Liver (tissue), 9 donors: ENCODE measurements around the gene IQSEC3. TPM values are rescaled to one million over a fixed set of nuclear protein-coding genes. Genes with fewer than 3 reads are reported as not detected.

ENCODE experiments used
- DNase-seq: peaks from one replicate; pipeline ENCODE4 v3.0.0-alpha.2; 2017; ENCODE audit warnings: low spot score
- H3K27ac ChIP-seq, 2 donors: one replicate each; pipeline ENCODE4 v1.7.0; 2013; ENCODE audit warnings: inconsistent platforms in 2 of 2, low read length in 2 of 2, control low read depth in 1 of 2, low read depth in 1 of 2, mild to moderate bottlenecking in 1 of 2
- H3K27me3 ChIP-seq, 4 donors: one replicate each; pipeline versions ENCODE4 v1.6.1 to v1.7.0; 2013; ENCODE audit warnings: low read length in 3 of 4, inconsistent platforms in 1 of 4, mild to moderate bottlenecking in 1 of 4, moderate library complexity in 1 of 4; ENCODE audit not compliant: control insufficient read depth in 4 of 4, insufficient read depth in 4 of 4
- H3K36me3 ChIP-seq, 4 donors: one replicate each; pipeline versions ENCODE4 v1.6.1 to v1.7.0; 2013; ENCODE audit warnings: low read length in 3 of 4, mild to moderate bottlenecking in 3 of 4, low read depth in 1 of 4, moderate library complexity in 1 of 4; ENCODE audit not compliant: control insufficient read depth in 4 of 4, insufficient read depth in 3 of 4
- H3K4me1 ChIP-seq, 4 donors: one replicate each; pipeline versions ENCODE4 v1.6.1 to v1.7.0; 2013; ENCODE audit warnings: low read length in 3 of 4, mild to moderate bottlenecking in 3 of 4, moderate library complexity in 1 of 4; ENCODE audit not compliant: control insufficient read depth in 4 of 4, insufficient read depth in 4 of 4
- H3K4me3 ChIP-seq, 3 donors: one replicate each; pipeline versions ENCODE4 v1.6.1 to v1.7.0; 2013; ENCODE audit warnings: low read length in 3 of 3, control low read depth in 1 of 3, low read depth in 1 of 3, mild to moderate bottlenecking in 1 of 3
- H3K9ac ChIP-seq, 2 donors: one replicate each; pipeline ENCODE4 v1.7.0; 2013; ENCODE audit warnings: low read length in 2 of 2, mild to moderate bottlenecking in 2 of 2, moderate library complexity in 2 of 2, control low read depth in 1 of 2, low read depth in 1 of 2
- H3K9me3 ChIP-seq, 4 donors: one replicate each; pipeline versions ENCODE4 v1.6.1 to v1.7.0; 2013; ENCODE audit warnings: low read length in 3 of 4; ENCODE audit not compliant: control insufficient read depth in 4 of 4
- EGR1 ChIP-seq, 2 donors: IDR thresholded peaks; 2 replicates each; pipeline ENCODE4 v1.6.1; 2016 to 2018; ENCODE audit warnings: antibody characterized with exemption in 2 of 2, low read depth in 2 of 2
- FOXA1 ChIP-seq: IDR thresholded peaks from 2 replicates; pipeline ENCODE4 v1.6.1; 2016; ENCODE audit warnings: antibody characterized with exemption
- FOXA2 ChIP-seq: IDR thresholded peaks from 2 replicates; pipeline ENCODE4 v1.6.1; 2016; ENCODE audit warnings: antibody characterized with exemption
- GABPA ChIP-seq, 2 donors: IDR thresholded peaks in 1 of 2; conservative IDR thresholded peaks in 1 of 2; 2 replicates each; pipeline ENCODE4 v1.6.1; 2016; ENCODE audit warnings: antibody characterized with exemption in 2 of 2, mild to moderate bottlenecking in 1 of 2, moderate library complexity in 1 of 2
- HNF4A ChIP-seq, 2 donors: conservative IDR thresholded peaks; 2 replicates each; pipeline ENCODE4 v1.6.1; 2016; ENCODE audit warnings: antibody characterized with exemption in 2 of 2, mild to moderate bottlenecking in 2 of 2
- HNF4G ChIP-seq: IDR thresholded peaks from 2 replicates; pipeline ENCODE4 v1.6.1; 2016; ENCODE audit warnings: antibody characterized with exemption
- JUND ChIP-seq, 2 donors: IDR thresholded peaks; 2 replicates each; pipeline ENCODE4 v1.6.1; 2016; ENCODE audit warnings: antibody characterized with exemption in 2 of 2
- NR2F2 ChIP-seq: IDR thresholded peaks from 2 replicates; pipeline ENCODE4 v1.6.1; 2016; ENCODE audit warnings: antibody characterized with exemption
- RAD21 ChIP-seq, 2 donors: IDR thresholded peaks; 2 replicates each; pipeline ENCODE4 v1.6.1; 2016; ENCODE audit warnings: antibody characterized with exemption in 2 of 2, mild to moderate bottlenecking in 2 of 2
- RXRA ChIP-seq, 2 donors: IDR thresholded peaks; 2 replicates each; pipeline ENCODE4 v1.6.1; 2017 to 2018; ENCODE audit warnings: antibody characterized with exemption in 2 of 2, mild to moderate bottlenecking in 1 of 2
- SP1 ChIP-seq: IDR thresholded peaks from 2 replicates; pipeline ENCODE4 v1.6.1; 2018; ENCODE audit warnings: antibody characterized with exemption, mild to moderate bottlenecking
- TAF1 ChIP-seq: conservative IDR thresholded peaks from 2 replicates; pipeline ENCODE4 v1.6.1; 2016; ENCODE audit warnings: antibody characterized with exemption, mild to moderate bottlenecking
- YY1 ChIP-seq: IDR thresholded peaks from 2 replicates; pipeline ENCODE4 v1.6.1; 2016; ENCODE audit warnings: antibody characterized with exemption, mild to moderate bottlenecking
- WGBS: extraction: QIAGEN DNeasy Blood & Tissue Kit; methylation state at CpG from one replicate; pipeline ENCODE4 v1.1.7; 2013; 5-methylcytosine and 5-hydroxymethylcytosine counted together
- polyA plus RNA-seq, 2 donors: library from polyadenylated mRNA; stranded (reverse) in 1 of 2; unstranded in 1 of 2; fragments of 200-250 nt in 1 of 2; fragments of >200 nt in 1 of 2; fragmentation: Nextera tagmentation in 1 of 2; extraction: Ambion mirVana in 1 of 2; gene quantifications; one replicate each; pipeline versions ENCODE4 v1.2.1 to v1.2.3, GENCODE V29; 2013 to 2015
- total RNA-seq, 2 donors: library from RNA; depleted of rRNA; stranded (reverse); fragments of >200 nt; gene quantifications; one replicate each; pipeline ENCODE4 v1.2.3, GENCODE V29; 2014
- TF ChIP-seq, protein P1 (sequence below): IDR thresholded peaks from 2 replicates; pipeline ENCODE4 v1.6.1; 2016; ENCODE audit warnings: antibody characterized with exemption
- TF ChIP-seq, protein P2 (sequence below): fragments of 150-350 bp; IDR thresholded peaks from 2 replicates; pipeline ENCODE4 v1.5.1; 2017; ENCODE audit warnings: improper control_type of control experiment, low read depth, low read length; ENCODE audit not compliant: missing input control
- TF ChIP-seq, protein P3 (sequence below): IDR thresholded peaks from 2 replicates; pipeline ENCODE4 v1.6.1; 2016; ENCODE audit warnings: antibody characterized with exemption
- TF ChIP-seq, protein P4 (sequence below): IDR thresholded peaks from 2 replicates; pipeline ENCODE4 v1.6.1; 2016; ENCODE audit warnings: antibody characterized with exemption
- TF ChIP-seq, protein P5 (sequence below): IDR thresholded peaks from 2 replicates; pipeline ENCODE4 v1.6.1; 2016; ENCODE audit warnings: antibody characterized with exemption, mild to moderate bottlenecking
- donor health status: healthy.
- donor health status: healthy.
- donor health status: healthy.
- donor health status: healthy.
- donor health status: healthy.

Gene IQSEC3
- total and polyA plus RNA-seq, 4 donors = under 0.01 to 0.79 (median 0.48) TPM

DNA sequence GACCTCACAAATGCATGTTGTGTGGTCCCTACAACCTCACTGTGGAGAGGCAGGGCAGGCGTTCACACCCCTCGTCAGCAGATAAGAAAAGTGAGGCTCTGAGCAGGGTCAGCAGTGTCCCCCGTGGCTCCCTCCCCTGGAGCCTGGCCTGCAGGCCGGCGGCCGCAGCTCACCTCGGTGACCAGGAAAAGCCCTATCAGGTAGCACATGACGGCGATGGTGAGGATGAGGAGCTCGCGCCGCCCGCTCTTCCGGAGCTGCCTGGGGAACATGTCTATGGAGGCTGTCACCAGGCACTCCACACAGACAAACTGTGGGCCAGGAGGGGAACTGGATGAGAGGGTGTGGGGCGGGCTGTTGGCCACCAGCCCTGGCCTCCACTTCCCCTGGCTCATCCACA, 129.4 kb downstream of the IQSEC3 start:
- TF ChIP-seq EGR1 (IDR thresholded peaks at IDR 0.05; ENCODE audit: low read depth in 2 of 2) (no peak), NR2F2 (no peak), HNF4G (no peak), RXRA (IDR thresholded peaks at IDR 0.05) (no peak), TAF1 (no peak), JUND (IDR thresholded peaks at IDR 0.05) (no peak), FOXA1 (no peak), GABPA (IDR thresholded peaks at IDR 0.05 in 1 of 2, conservative IDR thresholded peaks at IDR 0.05 in 1 of 2) (no peak), HNF4A (conservative IDR thresholded peaks at IDR 0.05) (no peak)
- TF ChIP-seq, protein P1, sequence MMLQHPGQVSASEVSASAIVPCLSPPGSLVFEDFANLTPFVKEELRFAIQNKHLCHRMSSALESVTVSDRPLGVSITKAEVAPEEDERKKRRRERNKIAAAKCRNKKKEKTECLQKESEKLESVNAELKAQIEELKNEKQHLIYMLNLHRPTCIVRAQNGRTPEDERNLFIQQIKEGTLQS = no peak
- TF ChIP-seq, protein P2, sequence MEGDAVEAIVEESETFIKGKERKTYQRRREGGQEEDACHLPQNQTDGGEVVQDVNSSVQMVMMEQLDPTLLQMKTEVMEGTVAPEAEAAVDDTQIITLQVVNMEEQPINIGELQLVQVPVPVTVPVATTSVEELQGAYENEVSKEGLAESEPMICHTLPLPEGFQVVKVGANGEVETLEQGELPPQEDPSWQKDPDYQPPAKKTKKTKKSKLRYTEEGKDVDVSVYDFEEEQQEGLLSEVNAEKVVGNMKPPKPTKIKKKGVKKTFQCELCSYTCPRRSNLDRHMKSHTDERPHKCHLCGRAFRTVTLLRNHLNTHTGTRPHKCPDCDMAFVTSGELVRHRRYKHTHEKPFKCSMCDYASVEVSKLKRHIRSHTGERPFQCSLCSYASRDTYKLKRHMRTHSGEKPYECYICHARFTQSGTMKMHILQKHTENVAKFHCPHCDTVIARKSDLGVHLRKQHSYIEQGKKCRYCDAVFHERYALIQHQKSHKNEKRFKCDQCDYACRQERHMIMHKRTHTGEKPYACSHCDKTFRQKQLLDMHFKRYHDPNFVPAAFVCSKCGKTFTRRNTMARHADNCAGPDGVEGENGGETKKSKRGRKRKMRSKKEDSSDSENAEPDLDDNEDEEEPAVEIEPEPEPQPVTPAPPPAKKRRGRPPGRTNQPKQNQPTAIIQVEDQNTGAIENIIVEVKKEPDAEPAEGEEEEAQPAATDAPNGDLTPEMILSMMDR = no peak
- TF ChIP-seq, protein P3, sequence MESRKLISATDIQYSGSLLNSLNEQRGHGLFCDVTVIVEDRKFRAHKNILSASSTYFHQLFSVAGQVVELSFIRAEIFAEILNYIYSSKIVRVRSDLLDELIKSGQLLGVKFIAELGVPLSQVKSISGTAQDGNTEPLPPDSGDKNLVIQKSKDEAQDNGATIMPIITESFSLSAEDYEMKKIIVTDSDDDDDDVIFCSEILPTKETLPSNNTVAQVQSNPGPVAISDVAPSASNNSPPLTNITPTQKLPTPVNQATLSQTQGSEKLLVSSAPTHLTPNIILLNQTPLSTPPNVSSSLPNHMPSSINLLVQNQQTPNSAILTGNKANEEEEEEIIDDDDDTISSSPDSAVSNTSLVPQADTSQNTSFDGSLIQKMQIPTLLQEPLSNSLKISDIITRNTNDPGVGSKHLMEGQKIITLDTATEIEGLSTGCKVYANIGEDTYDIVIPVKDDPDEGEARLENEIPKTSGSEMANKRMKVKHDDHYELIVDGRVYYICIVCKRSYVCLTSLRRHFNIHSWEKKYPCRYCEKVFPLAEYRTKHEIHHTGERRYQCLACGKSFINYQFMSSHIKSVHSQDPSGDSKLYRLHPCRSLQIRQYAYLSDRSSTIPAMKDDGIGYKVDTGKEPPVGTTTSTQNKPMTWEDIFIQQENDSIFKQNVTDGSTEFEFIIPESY = no peak
- TF ChIP-seq, protein P4, sequence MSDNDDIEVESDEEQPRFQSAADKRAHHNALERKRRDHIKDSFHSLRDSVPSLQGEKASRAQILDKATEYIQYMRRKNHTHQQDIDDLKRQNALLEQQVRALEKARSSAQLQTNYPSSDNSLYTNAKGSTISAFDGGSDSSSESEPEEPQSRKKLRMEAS = no peak
- Histone ChIP-seq H3K9ac (no peak overlapping the region), H3K4me3 (no peak overlapping the region), H3K27ac (no peak overlapping the region), H3K9me3 (no peaks in the 10 kb centered on the region), H3K36me3 (peaks cover 0 to 88% (median 45%) of the 10 kb centered on the region in 4 donors), H3K27me3 (no peaks in the 10 kb centered on the region), H3K4me1 (no peaks in the 10 kb centered on the region)
- DNase-seq = no peak
- 92% methylated on average over 15 of the region's 15 CpGs for WGBS

DNA sequence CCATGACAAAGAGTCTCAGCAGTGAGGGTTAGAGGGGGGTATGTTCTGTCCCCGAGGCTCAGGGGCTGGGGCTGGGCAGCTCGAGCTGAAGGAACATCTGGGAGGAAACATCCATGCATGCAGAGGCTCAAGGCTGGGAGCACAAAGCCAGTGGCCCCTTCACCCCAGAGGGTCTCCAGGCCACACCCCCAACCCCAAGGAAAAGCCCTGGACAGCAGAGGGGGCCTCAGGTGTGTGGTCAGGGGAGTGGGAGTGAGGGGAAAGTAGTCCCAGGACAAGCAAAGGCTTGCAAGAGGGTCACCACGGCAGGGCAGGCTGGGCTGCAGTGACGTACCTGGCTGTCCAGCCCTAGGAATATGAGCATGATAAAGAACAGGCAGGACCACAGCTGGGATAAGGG, 129.9 kb downstream of the IQSEC3 start:
- Histone ChIP-seq H3K4me3 (no peak overlapping the region), H3K36me3 (peaks cover 0 to 92% (median 50%) of the 10 kb centered on the region in 4 donors), H3K9me3 (no peaks in the 10 kb centered on the region), H3K4me1 (no peaks in the 10 kb centered on the region), H3K9ac (no peak overlapping the region), H3K27ac (no peak overlapping the region), H3K27me3 (no peaks in the 10 kb centered on the region)
- WGBS = 81% methylated on average over 4 of the region's 4 CpGs
- TF ChIP-seq HNF4A (conservative IDR thresholded peaks at IDR 0.05) (no peak), NR2F2 (no peak)
- no peak for DNase-seq

DNA sequence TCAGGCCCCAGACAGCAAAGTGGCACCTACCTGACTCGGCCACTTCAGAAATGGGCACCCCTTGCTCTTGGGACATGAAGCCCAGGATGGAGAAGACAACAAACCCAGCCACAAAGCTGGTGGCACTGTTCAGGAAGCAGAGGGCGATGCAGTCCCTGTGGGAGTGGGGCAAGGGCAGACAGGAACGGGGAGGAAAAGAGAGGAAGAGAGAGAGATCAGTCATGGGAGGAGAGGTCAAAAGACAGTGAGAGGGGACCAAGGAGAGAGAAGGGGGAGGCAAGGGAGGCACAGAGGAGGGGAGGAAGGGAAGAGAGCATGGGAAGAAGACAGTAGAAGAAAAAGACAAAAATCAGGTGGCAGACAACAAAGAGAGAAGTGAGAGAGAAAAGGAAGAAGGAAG, 130.8 kb downstream of the IQSEC3 start:
- Histone ChIP-seq H3K27me3 (no peaks in the 10 kb centered on the region), H3K9me3 (no peaks in the 10 kb centered on the region), H3K4me3 (no peak overlapping the region), H3K4me1 (no peaks in the 10 kb centered on the region), H3K36me3 (peaks cover 0 to 95% (median 53%) of the 10 kb centered on the region in 4 donors), H3K9ac (no peak overlapping the region), H3K27ac (no peak overlapping the region)
- no peak for DNase-seq
- 93% methylated on average over 3 of the region's 3 CpGs for WGBS
- TF ChIP-seq EGR1 (IDR thresholded peaks at IDR 0.05; ENCODE audit: low read depth in 2 of 2) (no peak), YY1 (no peak), RAD21 (IDR thresholded peaks at IDR 0.05) (no peak), GABPA (IDR thresholded peaks at IDR 0.05 in 1 of 2, conservative IDR thresholded peaks at IDR 0.05 in 1 of 2) (no peak), HNF4A (conservative IDR thresholded peaks at IDR 0.05) (no peak), RXRA (IDR thresholded peaks at IDR 0.05) (no peak), TAF1 (no peak), HNF4G (no peak), NR2F2 (no peak), FOXA2 (no peak), SP1 (no peak), JUND (IDR thresholded peaks at IDR 0.05) (no peak)
- TF ChIP-seq, protein P5, sequence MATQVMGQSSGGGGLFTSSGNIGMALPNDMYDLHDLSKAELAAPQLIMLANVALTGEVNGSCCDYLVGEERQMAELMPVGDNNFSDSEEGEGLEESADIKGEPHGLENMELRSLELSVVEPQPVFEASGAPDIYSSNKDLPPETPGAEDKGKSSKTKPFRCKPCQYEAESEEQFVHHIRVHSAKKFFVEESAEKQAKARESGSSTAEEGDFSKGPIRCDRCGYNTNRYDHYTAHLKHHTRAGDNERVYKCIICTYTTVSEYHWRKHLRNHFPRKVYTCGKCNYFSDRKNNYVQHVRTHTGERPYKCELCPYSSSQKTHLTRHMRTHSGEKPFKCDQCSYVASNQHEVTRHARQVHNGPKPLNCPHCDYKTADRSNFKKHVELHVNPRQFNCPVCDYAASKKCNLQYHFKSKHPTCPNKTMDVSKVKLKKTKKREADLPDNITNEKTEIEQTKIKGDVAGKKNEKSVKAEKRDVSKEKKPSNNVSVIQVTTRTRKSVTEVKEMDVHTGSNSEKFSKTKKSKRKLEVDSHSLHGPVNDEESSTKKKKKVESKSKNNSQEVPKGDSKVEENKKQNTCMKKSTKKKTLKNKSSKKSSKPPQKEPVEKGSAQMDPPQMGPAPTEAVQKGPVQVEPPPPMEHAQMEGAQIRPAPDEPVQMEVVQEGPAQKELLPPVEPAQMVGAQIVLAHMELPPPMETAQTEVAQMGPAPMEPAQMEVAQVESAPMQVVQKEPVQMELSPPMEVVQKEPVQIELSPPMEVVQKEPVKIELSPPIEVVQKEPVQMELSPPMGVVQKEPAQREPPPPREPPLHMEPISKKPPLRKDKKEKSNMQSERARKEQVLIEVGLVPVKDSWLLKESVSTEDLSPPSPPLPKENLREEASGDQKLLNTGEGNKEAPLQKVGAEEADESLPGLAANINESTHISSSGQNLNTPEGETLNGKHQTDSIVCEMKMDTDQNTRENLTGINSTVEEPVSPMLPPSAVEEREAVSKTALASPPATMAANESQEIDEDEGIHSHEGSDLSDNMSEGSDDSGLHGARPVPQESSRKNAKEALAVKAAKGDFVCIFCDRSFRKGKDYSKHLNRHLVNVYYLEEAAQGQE = no peak
- TF ChIP-seq, protein P4 = no peak
- TF ChIP-seq, protein P3 = no peak
